GM12878 (cell line): Measurements from ENCODE around the gene GALNT17. TPM values are rescaled to one million over a fixed set of nuclear protein-coding genes. Genes with fewer than 3 reads are reported as not detected.

Experiments used
- ATAC-seq: fragments of 200-7000 bp; cut with Tn5 transposase; 3 replicates; pipeline ENCODE4 v1.9.1; 2020; ENCODE audit warnings: mild to moderate bottlenecking, moderate library complexity
- BruUV-seq: library from RNA; stranded (reverse); fragments of 400-500 nt; replicated peaks from 2 replicates; lab custom pipeline; 2021; lab: Mats Ljungman, UMichigan
- CTCF ChIA-PET: fragments of 300-600 bp; sonication (Branson Sonifier 250); formaldehyde crosslinking; extraction: SDS; loops from one replicate; lab custom pipeline; 2021; ENCODE audit warnings: inconsistent platforms; lab: Yijun Ruan, JAX
- POLR2A ChIA-PET: fragments of 350-600 bp; formaldehyde crosslinking; extraction: SDS; loops from one replicate; lab custom pipeline; 2021; ENCODE audit warnings: inconsistent platforms; lab: Charles Lee
- RAD21 ChIA-PET: fragments of 300-600 bp; sonication (Branson Sonifier 250); formaldehyde crosslinking; loops from one replicate; lab custom pipeline; 2023; ENCODE audit warnings: antibody characterized with exemption; ENCODE audit not compliant: unreplicated experiment; lab: Charles Lee
- SMC1A ChIA-PET: fragments of 300-600 bp; sonication (Branson Sonifier 250); formaldehyde crosslinking; loops from one replicate; lab custom pipeline; 2023; ENCODE audit not compliant: unreplicated experiment, uncharacterized antibody; lab: Charles Lee
- DNase-seq: peaks from one replicate; pipeline ENCODE4 v3.0.0-alpha.2; 2011; ENCODE audit warnings: low read depth, low spot score
- FAIRE-seq: peaks from 3 replicates; lab custom pipeline; 2011; peaks lifted over from hg19 to GRCh38; lab: Jason Lieb, UNC
- H2AFZ ChIP-seq: 2 replicates; pipeline ENCODE4 v1.6.0; 2011; ENCODE audit warnings: low read depth, low read length, control low read depth; ENCODE audit not compliant: control insufficient read depth
- H3K27ac ChIP-seq: 2 replicates; pipeline ENCODE4 v1.5.1; 2011; ENCODE audit warnings: control low read depth; ENCODE audit not compliant: control insufficient read depth, insufficient read depth
- H3K27me3 ChIP-seq, 2 experiments: replicated peaks in 1 of 2; 2 replicates each; pipeline versions ENCODE4 v1.6.0 to v1.6.1; 2011; ENCODE audit warnings: low read length in 1 of 2; ENCODE audit not compliant: control insufficient read depth in 2 of 2, insufficient read depth in 2 of 2
- H3K36me3 ChIP-seq, 2 experiments: 2 replicates each; pipeline ENCODE4 v1.5.1; 2011; ENCODE audit warnings: low read length in 1 of 2; ENCODE audit not compliant: control insufficient read depth in 2 of 2, insufficient read depth in 2 of 2
- H3K4me1 ChIP-seq: 2 replicates; pipeline ENCODE4 v1.6.1; 2011; ENCODE audit warnings: mild to moderate bottlenecking, low read length, moderate library complexity, mixed read lengths; ENCODE audit not compliant: control insufficient read depth, insufficient read depth
- H3K4me2 ChIP-seq: 2 replicates; pipeline ENCODE4 v1.6.0; 2011; ENCODE audit warnings: control low read depth; ENCODE audit not compliant: control insufficient read depth, insufficient read depth
- H3K4me3 ChIP-seq: fragments of 200-600 bp; sonication (generic); 2 replicates; pipeline ENCODE4 v1.5.1; 2016
- H3K79me2 ChIP-seq: 2 replicates; pipeline ENCODE4 v1.6.0; 2011; ENCODE audit warnings: low read length; ENCODE audit not compliant: control insufficient read depth, insufficient read depth
- H3K9ac ChIP-seq: 2 replicates; pipeline ENCODE4 v1.8.0; 2011; ENCODE audit warnings: low read length, control low read depth, mixed read lengths; ENCODE audit not compliant: control insufficient read depth, insufficient read depth
- H3K9me3 ChIP-seq: replicated peaks from 3 replicates; pipeline ENCODE4 v1.5.1; 2011; ENCODE audit warnings: mild to moderate bottlenecking, low read length; ENCODE audit not compliant: control insufficient read depth, insufficient read depth
- H4K20me1 ChIP-seq: 2 replicates; pipeline ENCODE4 v1.6.0; 2011; ENCODE audit not compliant: control insufficient read depth, insufficient read depth
- EGR1 ChIP-seq, 2 experiments: IDR thresholded peaks; 1 replicate in 1 of 2; 2 replicates in 1 of 2; pipeline ENCODE4 v1.6.1; 2011 to 2012; ENCODE audit warnings: low read depth in 2 of 2, low read length in 2 of 2, borderline replicate concordance in 1 of 2, mild to moderate bottlenecking in 1 of 2, moderate library complexity in 1 of 2
- NFYA ChIP-seq: IDR thresholded peaks from 2 replicates; pipeline ENCODE4 v1.6.1; 2011; ENCODE audit warnings: low read depth, mild to moderate bottlenecking, low read length, improper control_type of control experiment, borderline replicate concordance
- REST ChIP-seq: IDR thresholded peaks from 2 replicates; pipeline ENCODE4 v1.6.1; 2012; ENCODE audit warnings: mild to moderate bottlenecking, low read depth, low read length
- SPI1 ChIP-seq: IDR thresholded peaks from 2 replicates; pipeline ENCODE4 v1.6.1; 2011; ENCODE audit warnings: low read depth, mild to moderate bottlenecking, low read length, moderate library complexity, borderline replicate concordance; ENCODE audit not compliant: insufficient read depth
- SRF ChIP-seq, 2 experiments: IDR thresholded peaks; 2 replicates each; pipeline ENCODE4 v1.6.1; 2011; ENCODE audit warnings: low read depth in 2 of 2, low read length in 2 of 2, mild to moderate bottlenecking in 1 of 2, moderate library complexity in 1 of 2
- TARDBP ChIP-seq: IDR thresholded peaks from 2 replicates; pipeline ENCODE4 v1.6.1; 2016; ENCODE audit warnings: borderline replicate concordance
- ZNF592 ChIP-seq: fragments of 450-650 bp; IDR thresholded peaks from 2 replicates; pipeline ENCODE4 v1.6.1; 2017; ENCODE audit warnings: mild to moderate bottlenecking, moderate library complexity
- WGBS: methylation state at CpG from one replicate; pipeline ENCODE4 v1.1.6; 2016; ENCODE audit warnings: low lambda C conversion rate; ENCODE audit not compliant: insufficient replicate concordance, insufficient coverage; ENCODE audit errors: missing lambda C conversion rate; 5-methylcytosine and 5-hydroxymethylcytosine counted together
- in situ Hi-C: fragments of 300-500 bp; cut with MboI; formaldehyde crosslinking; loops from 9 replicates; pipeline ENCODE4 v1.14.3; 2018; ENCODE audit warnings: mixed read lengths
- intact Hi-C: fragments of 100-400 bp; cut with micrococcal nuclease; formaldehyde crosslinking; loops from one replicate; pipeline ENCODE4 v1.14.2; 2022; ENCODE audit not compliant: unreplicated experiment
- polyA plus RNA-seq, 11 experiments: library from polyadenylated mRNA; depleted of rRNA in 4 of 11; unstranded in 6 of 11; stranded (reverse) in 5 of 11; fragments of >200 nt; fragmentation: Nextera tagmentation in 4 of 11; fragmentation: Illumina TruSeq in 1 of 11; extraction: Ambion mirVana in 4 of 11; extraction: Trizol in 1 of 11; gene quantifications; 1 replicate in 1 of 11; 2 replicates in 10 of 11; pipeline versions ENCODE4 v1.2.1 to v1.2.3, GENCODE V29; 2011 to 2016; ENCODE audit warnings: inconsistent platforms in 2 of 11, missing spikeins in 2 of 11, low read depth in 1 of 11
- total RNA-seq, 4 experiments: library from RNA; depleted of rRNA in 3 of 4; stranded (reverse); fragments of >200 nt in 3 of 4; fragmentation: Illumina TruSeq in 1 of 4; extraction: Trizol in 1 of 4; gene quantifications; 2 replicates each; pipeline versions ENCODE4 v1.2.1 to v1.2.3, GENCODE V29; 2013 to 2021

GALNT17 gene
- total and polyA plus RNA-seq, 10 of the 15 experiments (the other 5 are each of a cell fraction or from before 2014, with no cell fraction given) = 0.12 to 0.15 TPM; not detected in 8

GRCh38 chr7:71239586-71240268 lies 107.8 kb downstream of the GALNT17 start:
- H2AFZ ChIP-seq = no peak overlapping the region
- 35% methylated on average over 8 of the region's 8 CpGs for WGBS
- no peaks in the 10 kb centered on the region for H3K4me1 ChIP-seq
- intact Hi-C loops = no loop called here
- H3K79me2 ChIP-seq = no peaks in the 10 kb centered on the region
- FAIRE-seq (no peak), DNase-seq (no peak), ATAC-seq (no peak)
- H3K9me3 ChIP-seq = no peaks in the 10 kb centered on the region; the same call in 2 of the 3 replicates
- H3K4me2 ChIP-seq = no peak overlapping the region
- H3K27ac ChIP-seq = no peak overlapping the region
- RAD21 ChIA-PET = no interaction called here
- BruUV-seq = no TSS peak
- no peaks in the 10 kb centered on the region for H3K27me3 ChIP-seq
- no peak for TF ChIP-seq EGR1 (IDR thresholded peaks at IDR 0.05; ENCODE audit: borderline replicate concordance in 1 of 2, low read depth in 2 of 2, low read length in 2 of 2)
- TF ChIP-seq TARDBP = no peak
- no peak for TF ChIP-seq SRF (IDR thresholded peaks at IDR 0.05; ENCODE audit: low read depth in 2 of 2, low read length in 2 of 2)
- no peak for TF ChIP-seq ZNF592
- TF ChIP-seq REST = no peak
- no peak for TF ChIP-seq SPI1
- TF ChIP-seq NFYA = no peak
- H3K36me3 ChIP-seq = no peaks in the 10 kb centered on the region
- CTCF ChIA-PET = no interaction called here
- SMC1A ChIA-PET = no interaction called here
- in situ Hi-C loops = no loop called here
- H3K9ac ChIP-seq = no peak overlapping the region
- no peak overlapping the region for H3K4me3 ChIP-seq
- POLR2A ChIA-PET = no interaction called here
- H4K20me1 ChIP-seq = no peaks in the 10 kb centered on the region
